Stimulated activated CD4-positive, alpha-beta T cell treated with anti-CD3 and anti-CD28 coated beads, Interleukin-4, amount 100 ng/mL, for 24 hours (primary cell): Measurements from ENCODE around the gene RPTOR.

Source experiments
- DNase-seq: peaks from one replicate; pipeline ENCODE4 v3.0.0-alpha.2; 2020

RPTOR gene

GRCh38 chr17:80857756-80858171 lies 313.1 kb downstream of the RPTOR start:
- no peak for DNase-seq

- DNase-seq, result no peak
Observed at GRCh38 chr17:80858301-80859001, 313.8 kb downstream of the RPTOR start.

DNA sequence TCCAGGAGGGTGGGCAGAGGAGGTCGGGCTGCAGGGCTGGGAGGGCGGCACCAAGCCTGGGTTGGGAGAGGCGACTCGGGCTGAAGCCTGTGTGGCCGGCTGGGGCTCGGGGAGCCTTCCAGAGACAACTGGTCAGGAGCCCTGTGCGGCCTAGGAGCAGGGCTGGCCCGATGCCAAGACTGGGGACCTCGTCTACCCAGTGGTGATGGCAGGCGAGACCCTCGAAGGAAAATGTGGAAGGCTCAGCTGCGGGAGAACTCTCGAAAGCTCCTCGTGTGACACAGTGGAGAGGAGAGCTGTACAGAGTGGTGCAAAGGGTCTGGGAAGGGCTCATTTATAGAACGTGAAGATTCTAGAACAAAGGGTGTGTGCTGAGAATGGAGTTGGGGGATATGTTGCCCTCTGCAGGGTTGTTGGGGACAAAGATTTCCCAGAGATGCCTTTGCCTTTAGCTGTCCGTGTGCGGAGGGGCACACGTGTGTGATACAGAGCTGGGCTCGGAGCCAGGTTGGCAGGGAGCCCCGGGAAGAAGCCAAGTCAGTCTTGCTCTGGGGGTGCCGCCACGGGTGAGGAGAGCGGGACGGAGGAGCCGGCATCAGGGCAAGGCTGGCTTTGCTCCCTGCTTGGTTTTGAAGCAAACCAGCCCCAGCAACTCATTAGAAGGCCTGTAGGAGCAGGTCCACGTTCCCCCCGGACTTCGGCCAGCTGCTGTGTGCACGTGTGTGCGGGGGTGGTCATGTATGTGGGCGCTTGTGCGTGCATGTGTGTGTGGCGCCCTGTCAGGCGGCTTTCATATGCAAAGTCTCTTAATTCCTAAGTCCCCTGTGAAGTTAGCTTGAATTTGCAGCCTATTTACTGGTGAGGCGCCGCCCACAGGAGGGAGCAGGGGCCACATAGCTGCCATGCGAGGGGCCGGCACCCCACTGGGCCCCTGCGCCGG lies 314.6 kb downstream of the RPTOR start:
- no peak for DNase-seq

DNA sequence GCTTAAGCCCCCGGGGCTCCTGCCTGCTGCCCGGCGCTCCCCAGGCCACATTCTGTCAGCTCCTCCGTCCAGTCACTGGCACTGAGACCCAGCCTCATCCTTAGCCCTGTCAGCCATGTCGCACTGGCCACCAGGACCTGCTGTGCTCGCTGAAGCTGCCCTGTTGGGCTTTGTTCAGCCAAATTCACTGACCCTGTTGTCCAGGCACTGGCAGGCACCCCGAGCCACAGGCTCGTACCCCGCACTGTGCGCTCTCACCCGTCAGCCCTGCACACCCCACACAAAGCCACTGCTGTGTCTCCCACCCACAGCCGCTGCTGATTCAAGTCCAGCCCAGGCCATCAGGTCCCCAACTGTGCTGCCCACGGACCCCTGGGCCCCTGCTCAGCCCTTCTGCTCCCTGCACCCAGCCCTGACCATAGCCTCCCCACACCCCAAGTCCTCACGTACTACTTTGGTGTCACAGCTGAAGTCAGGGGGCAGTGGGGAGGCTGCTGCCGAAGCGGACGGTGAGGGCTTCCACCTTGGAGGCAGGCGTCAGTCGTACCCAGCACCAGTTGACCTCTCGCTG lies 315.5 kb downstream of the RPTOR start:
- no peak for DNase-seq

DNA sequence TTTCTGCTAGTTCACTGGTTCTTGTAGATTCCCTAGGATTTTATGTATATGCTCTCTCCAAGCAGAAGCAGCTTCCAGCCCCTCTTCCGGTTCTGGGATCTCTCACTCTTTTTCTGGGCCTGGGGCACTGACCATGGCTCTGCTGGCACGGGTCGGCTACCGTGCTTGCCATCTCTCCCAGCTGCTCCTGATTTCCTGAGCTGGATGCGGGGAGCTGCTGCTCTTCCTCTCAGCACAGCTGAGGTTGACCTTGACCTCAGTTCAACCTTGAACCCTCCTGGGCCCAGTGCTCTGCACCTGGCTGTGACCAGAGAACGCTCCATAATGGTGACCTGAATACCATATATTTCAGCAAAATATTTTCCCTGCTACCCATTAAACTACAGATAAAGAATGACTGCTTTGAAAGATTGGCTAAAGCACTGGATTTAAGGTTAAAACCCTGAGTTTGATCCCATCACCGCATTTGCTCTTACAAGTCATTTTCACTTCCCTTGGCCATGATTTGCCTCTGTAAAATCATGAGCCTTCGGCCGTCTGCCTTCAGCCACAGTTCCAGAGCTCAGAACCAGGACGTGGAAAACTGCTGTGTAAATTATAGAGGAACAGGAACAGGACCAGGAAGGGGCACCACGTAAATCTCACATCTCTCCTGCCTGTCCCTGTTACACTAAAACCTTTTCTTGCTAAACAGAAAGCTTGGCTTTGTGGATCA lies 316.2 kb downstream of the RPTOR start:
- no peak for DNase-seq

DNA sequence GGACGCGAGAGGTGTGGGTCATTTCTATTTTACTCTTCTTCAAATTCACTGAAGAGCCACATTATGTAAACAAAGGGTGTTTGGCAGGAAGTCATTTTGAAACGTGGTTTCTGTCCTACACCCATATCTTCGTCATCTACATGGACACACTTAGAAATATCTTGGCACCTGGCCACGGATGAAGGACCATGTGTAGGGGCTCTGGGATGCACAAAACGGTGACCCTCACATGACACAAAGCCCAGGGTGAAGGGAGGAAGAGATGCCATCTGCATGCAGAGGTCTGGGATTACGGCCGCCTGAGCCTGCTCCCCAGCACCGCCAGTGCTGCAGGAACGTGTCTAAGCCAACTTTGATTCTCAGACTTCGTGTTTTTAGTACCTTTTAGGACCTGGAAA lies 316.8 kb downstream of the RPTOR start:
- no peak for DNase-seq

DNA sequence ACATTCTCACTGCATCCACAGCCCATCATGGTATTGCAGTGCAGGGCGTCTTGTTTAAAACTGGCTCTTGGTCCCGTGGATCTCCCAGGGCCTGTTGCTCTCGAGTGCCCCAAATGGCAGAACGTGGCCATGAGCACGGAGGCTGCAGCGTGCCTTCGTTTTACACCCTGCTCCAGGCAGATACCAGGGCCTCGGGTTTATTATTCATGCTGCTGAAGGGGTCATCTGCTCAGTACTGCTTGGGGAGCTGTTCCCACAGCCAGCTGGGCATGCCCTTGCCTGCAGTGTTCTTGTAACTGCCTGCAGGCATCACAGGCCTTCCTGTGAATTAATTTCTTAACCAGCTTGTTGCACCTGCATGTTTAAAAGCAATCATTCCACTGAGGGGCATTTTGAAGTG lies 317.3 kb downstream of the RPTOR start:
- DNase-seq, result peak; percentile 60

GRCh38 chr17:80862481-80862961 lies 317.9 kb downstream of the RPTOR start:
- no peak for DNase-seq

GRCh38 chr17:80862978-80863377 lies 318.3 kb downstream of the RPTOR start:
- DNase-seq, result no peak

GRCh38 chr17:80863626-80864025 lies 319.0 kb downstream of the RPTOR start:
- DNase-seq, result no peak

- DNase-seq, result no peak
Observed at GRCh38 chr17:80864751-80865150, 320.1 kb downstream of the RPTOR start.

GRCh38 chr17:80866050-80866793 lies 321.6 kb downstream of the RPTOR start:
- peak; percentile 72 for DNase-seq

- DNase-seq, result peak; percentile 19
Observed at GRCh38 chr17:80868022-80868609, 323.5 kb downstream of the RPTOR start.

DNA sequence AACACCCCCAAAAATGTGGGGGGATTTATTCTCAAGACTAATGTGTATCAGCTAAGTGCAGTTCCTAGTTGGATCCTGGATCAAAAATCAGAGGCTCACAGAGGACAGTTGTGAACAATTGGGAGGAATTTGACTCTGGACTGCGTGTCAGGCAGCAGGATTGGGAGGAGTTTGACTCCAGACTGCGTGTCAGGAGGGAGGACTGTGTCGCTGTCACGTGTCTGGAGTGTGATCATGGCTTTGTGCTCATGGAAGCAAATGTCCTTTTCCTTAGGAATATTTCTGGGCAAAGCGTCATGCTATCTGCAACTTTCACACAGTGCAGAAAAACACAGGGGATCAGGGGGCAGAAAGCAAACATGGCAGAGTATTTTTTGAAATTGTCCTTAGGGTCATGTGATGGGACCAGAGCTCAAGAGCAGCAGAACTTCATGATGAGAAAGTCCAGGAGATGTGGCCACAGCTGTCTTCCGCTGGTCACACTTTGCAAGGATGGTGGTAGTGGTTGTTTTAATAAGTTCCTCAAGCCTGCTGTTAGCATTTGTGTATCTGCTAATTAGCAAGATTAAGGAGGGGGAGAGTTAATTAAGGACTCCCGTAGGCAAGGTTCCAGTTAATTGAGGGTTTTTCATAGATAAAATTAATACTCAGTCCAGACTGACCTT lies 325.0 kb downstream of the RPTOR start:
- DNase-seq, result no peak

DNA sequence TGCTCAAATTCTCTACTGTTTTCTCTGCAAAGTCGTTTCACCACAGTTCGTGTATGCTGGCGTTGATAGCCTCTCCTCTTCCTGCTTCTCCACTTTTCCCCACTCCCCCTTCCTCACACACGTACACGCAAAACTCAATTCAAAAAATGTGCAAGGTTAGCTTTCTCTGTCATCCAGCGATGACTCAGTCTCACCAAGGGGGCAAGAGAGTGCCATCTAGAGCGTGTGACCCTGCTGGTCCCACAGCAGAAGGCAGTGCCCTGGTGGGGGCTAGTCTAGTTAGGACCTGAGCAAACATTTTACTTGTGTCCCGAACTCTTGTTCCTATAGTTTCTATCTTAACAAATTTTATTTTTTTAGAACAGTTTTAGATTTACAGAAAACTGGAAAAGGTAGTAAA lies 325.8 kb downstream of the RPTOR start:
- DNase-seq, result no peak

DNA sequence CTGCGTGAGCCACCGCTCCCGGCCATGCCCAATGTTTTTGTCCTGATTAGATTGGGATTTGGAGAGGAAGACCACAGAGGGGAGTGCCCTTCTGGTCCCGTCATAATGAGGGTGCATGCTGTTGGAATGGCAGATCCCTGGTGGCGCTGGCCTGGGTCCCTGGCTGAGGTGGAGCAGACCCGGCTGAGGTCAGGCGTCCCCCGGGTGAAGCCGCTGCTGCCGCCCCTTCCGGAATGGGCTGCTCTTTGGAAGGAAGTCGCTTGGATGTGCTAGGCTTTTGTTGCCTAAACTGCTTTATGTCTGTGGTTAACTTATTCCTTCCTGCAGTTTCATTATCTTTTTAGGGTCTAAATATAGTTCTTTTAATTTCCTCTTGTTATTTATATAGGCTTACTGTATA lies 326.7 kb downstream of the RPTOR start:
- no peak for DNase-seq

GRCh38 chr17:80872001-80872500 lies 327.4 kb downstream of the RPTOR start:
- no peak for DNase-seq

DNA sequence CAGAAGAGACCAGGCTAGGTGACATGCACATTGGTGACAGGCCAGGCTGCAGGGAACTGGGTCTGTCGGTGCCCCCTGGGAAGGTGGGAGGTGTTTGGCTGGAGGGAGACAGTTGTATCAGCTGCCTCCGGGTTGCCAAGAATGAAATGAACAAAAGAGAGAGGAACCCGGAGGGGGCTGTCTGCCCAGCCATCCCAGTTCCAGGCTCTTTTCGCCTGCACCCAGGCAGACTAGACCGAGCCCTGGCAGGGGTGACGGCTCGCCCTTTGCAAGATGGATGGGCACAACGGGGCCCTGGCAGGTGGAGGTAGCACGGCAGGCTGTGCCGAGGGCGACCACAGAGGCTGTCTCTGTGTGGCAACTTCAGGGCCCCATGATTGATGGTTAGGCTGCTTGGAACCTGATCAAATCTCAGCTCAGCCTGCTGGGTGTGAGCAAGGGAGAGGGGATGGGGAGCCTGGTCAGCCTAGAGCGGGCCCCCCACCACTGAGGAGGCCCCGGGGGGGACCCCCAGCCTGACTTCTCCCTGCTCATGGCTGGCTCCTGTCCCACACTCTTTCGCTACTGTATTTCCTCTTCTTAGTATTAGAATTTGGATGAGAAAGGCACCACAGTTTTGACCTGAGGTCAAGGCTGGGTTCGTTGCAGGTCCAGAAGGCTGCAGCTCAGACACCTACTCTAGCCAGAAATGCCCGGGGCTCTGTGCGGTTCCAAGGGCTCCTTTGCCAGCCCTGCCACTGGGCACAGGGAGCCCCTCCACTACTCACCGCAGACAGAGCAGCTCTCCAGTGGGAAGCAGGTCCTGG lies 328.1 kb downstream of the RPTOR start:
- no peak for DNase-seq

DNA sequence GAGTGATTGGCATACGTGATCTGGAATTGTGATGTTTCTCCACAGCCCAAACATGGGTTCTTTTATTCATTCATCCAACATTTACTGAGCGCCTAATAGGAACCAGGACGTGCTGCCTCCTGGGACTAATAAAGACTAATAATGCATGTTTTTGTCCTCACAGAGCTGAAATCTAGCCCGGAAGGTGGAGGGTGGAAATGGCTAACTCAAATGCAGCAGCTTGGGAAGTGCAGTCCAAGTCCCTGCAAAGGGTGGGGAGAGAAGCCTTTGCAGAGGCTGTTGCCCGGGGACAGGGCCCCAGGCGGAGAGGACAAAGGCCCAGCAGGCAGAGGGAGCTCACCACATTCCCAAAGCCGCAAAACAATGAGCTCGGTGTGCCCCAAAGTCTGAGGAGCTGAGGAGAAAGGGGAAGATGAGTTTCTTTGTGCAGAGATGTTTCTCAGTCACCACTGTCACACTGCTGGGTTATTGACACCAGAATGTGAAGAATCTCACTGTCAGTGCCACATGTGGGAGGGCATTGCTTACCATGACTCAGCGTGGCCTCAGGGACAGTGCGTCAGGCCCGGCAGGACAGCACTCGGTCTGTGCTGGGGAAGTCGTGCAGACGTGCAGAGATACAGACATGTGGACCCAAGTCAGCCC lies 328.8 kb downstream of the RPTOR start:
- no peak for DNase-seq
